HT1080 (cell line): ENCODE data around the gene PTPRN2. TPM values are rescaled to one million over a fixed set of nuclear protein-coding genes. Genes with fewer than 3 reads are reported as not detected.
"Not testable (repeated sequence)": the region's sequence is repeated elsewhere in the genome, so short reads cannot be mapped to it uniquely, and the experiment has no call there.

Source experiments
- DNase-seq: peaks from one replicate; pipeline ENCODE4 v3.0.0-alpha.2; 2015; ENCODE audit warnings: low read depth
- total RNA-seq: library from RNA; depleted of rRNA; stranded (reverse); fragments of >200 nt; shearing (Covaris generic); gene quantifications from 2 replicates; pipeline ENCODE4 v1.2.3, GENCODE V29; 2014

The PTPRN2 gene
- total RNA-seq, 1 experiment from 2014 or later = 0.31 TPM

- DNase-seq = no peak
Observed at GRCh38 chr7:158354861-158355260, 232.8 kb downstream of the PTPRN2 start.

- DNase-seq = peak; percentile 38
Observed at GRCh38 chr7:158353606-158354570, 233.7 kb downstream of the PTPRN2 start.

- DNase-seq = not testable (repeated sequence)
Observed at GRCh38 chr7:158351899-158352729, 235.5 kb downstream of the PTPRN2 start.

GRCh38 chr7:158351481-158351880 is 236.1 kb downstream of the PTPRN2 start:
- DNase-seq = no peak

GRCh38 chr7:158351051-158351450 is 236.6 kb downstream of the PTPRN2 start:
- no peak for DNase-seq

GRCh38 chr7:158350166-158350900 is 237.3 kb downstream of the PTPRN2 start:
- DNase-seq = no peak

- no peak for DNase-seq
Observed at GRCh38 chr7:158348446-158348845, 239.2 kb downstream of the PTPRN2 start.

GRCh38 chr7:158348039-158348438 is 239.6 kb downstream of the PTPRN2 start:
- DNase-seq = not testable (repeated sequence)

- no peak for DNase-seq
Observed at GRCh38 chr7:158345731-158346130, 241.9 kb downstream of the PTPRN2 start.

GRCh38 chr7:158344706-158345300 is 242.8 kb downstream of the PTPRN2 start:
- DNase-seq = no peak

GRCh38 chr7:158343936-158344455 is 243.6 kb downstream of the PTPRN2 start:
- DNase-seq = no peak

- DNase-seq = no peak
Observed at GRCh38 chr7:158343526-158343925, 244.1 kb downstream of the PTPRN2 start.

- DNase-seq = not testable (repeated sequence)
Observed at GRCh38 chr7:158341097-158341496, 246.5 kb downstream of the PTPRN2 start.

GRCh38 chr7:158336952-158337351 is 250.7 kb downstream of the PTPRN2 start:
- DNase-seq = not testable (repeated sequence)

- not testable (repeated sequence) for DNase-seq
Observed at GRCh38 chr7:158332516-158332915, 255.1 kb downstream of the PTPRN2 start.

- not testable (repeated sequence) for DNase-seq
Observed at GRCh38 chr7:158331826-158332450, 255.7 kb downstream of the PTPRN2 start.

- DNase-seq = no peak
Observed at GRCh38 chr7:158329686-158330085, 257.9 kb downstream of the PTPRN2 start.

GRCh38 chr7:158329014-158329610 is 258.5 kb downstream of the PTPRN2 start:
- DNase-seq = no peak

GRCh38 chr7:158328376-158329013 is 259.1 kb downstream of the PTPRN2 start:
- no peak for DNase-seq
